Aorta (tissue), 5 donors: ENCODE results near the gene TNS1. TPM values are rescaled to one million over a fixed set of nuclear protein-coding genes. Genes with fewer than 3 reads are reported as not detected.
A peak's percentile ranks its signal among the peaks of the same experiment; 100 is the strongest.
"Not testable (repeated sequence)": the region's sequence is repeated elsewhere in the genome, so short reads cannot be mapped to it uniquely, and the experiment has no call there.

Experiments used
- ATAC-seq: fragments of 200-7000 bp; cut with Tn5 transposase; one replicate; pipeline ENCODE4 v1.9.1; 2022; ENCODE audit warnings: moderate library complexity; ENCODE audit not compliant: low FRiP score
- DNase-seq, 2 donors: peaks; one replicate each; pipeline ENCODE4 v3.0.0-alpha.2; 2020
- H3K27ac ChIP-seq, 2 donors: one replicate each; pipeline ENCODE4 v1.5.1; 2013; ENCODE audit warnings: low read length in 2 of 2, mild to moderate bottlenecking in 2 of 2, moderate library complexity in 2 of 2, control low read depth in 1 of 2, inconsistent platforms in 1 of 2, low read depth in 1 of 2
- H3K27me3 ChIP-seq, 2 donors: one replicate each; pipeline ENCODE4 v1.6.1; 2013; ENCODE audit warnings: control low read depth in 1 of 2, low read length in 1 of 2, mild to moderate bottlenecking in 1 of 2, moderate library complexity in 1 of 2; ENCODE audit not compliant: insufficient read depth in 2 of 2, control insufficient read depth in 1 of 2
- H3K36me3 ChIP-seq, 2 donors: one replicate each; pipeline ENCODE4 v1.6.1; 2013; ENCODE audit warnings: control low read depth in 1 of 2, low read length in 1 of 2, mild to moderate bottlenecking in 1 of 2; ENCODE audit not compliant: insufficient read depth in 2 of 2, control insufficient read depth in 1 of 2
- H3K4me1 ChIP-seq, 2 donors: one replicate each; pipeline ENCODE4 v1.6.1; 2013; ENCODE audit warnings: low read length in 2 of 2, control low read depth in 1 of 2, mild to moderate bottlenecking in 1 of 2, moderate library complexity in 1 of 2; ENCODE audit not compliant: insufficient read depth in 2 of 2, control insufficient read depth in 1 of 2
- H3K4me3 ChIP-seq, 2 donors: one replicate each; pipeline ENCODE4 v1.5.1; 2013; ENCODE audit warnings: low read length in 2 of 2, control low read depth in 1 of 2, mild to moderate bottlenecking in 1 of 2
- H3K9me3 ChIP-seq: one replicate; pipeline ENCODE4 v1.6.1; 2013; ENCODE audit warnings: mild to moderate bottlenecking, low read length; ENCODE audit not compliant: control insufficient read depth
- WGBS, 2 donors: extraction: QIAGEN DNeasy Blood & Tissue Kit; methylation state at CpG; one replicate each; pipeline ENCODE4 v1.1.7; 2013; 5-methylcytosine and 5-hydroxymethylcytosine counted together
- intact Hi-C, 2 donors: fragments of 100-400 bp; cut with DNase I; formaldehyde crosslinking; loops; one replicate each; pipeline versions ENCODE4 v1.14.2 to v1.15.0; 2022
- polyA plus RNA-seq, 2 donors: library from polyadenylated mRNA; stranded (reverse); fragments of 200-250 nt; gene quantifications; one replicate each; pipeline ENCODE4 v1.2.3, GENCODE V29; 2013
- total RNA-seq, 2 donors: library from RNA; stranded (reverse); fragmentation: NEBNext Ultra II Directional; extraction: Animal tissue kit (Norgen Biotek cat#: 25700); gene quantifications; one replicate each; pipeline ENCODE4 v1.2.1, GENCODE V29; 2021
- donor health status: healthy with polysubstance abuse.
- donor health status: Bipolar disorder and iron deficiency.
- donor health status: DM: no; HTN: no; CAD: no.
- donor health status: DM: no; HTN: no; CAD: no.
- donor health status: DM: yes; HTN: yes; CAD: no.

TNS1 gene
- total and polyA plus RNA-seq, 4 donors = 303 to 1,949 (median 930) TPM

DNA sequence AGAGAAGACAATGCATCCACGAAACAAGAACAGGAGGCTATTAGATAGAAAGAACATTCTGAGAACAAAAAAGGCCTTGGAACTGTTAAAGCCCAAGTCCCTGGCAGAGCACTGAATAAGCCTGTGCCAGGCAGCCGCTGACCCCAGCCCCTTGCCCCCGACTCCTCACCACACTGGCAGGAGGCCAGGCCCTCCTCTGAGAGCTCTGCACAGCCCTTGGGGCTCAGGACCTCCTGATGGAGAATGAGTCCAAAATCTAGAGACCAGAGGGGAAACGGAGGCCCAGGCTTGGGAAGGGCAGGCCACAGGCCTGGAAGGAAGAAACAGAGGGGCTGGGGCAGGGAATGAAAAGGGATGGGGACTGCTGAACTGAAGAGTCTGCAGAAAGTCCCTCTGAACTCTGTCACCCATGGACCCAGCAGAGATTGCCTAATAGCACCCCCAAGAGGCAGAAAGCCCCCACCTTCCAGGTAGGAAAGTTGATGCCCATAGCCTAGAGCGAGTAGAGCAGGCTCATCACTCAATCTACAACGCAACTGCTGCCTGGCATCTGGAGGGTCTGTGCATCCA lies 18.3 kb upstream of the TNS1 start:
- peaks cover 0 to 3% of the 10 kb centered on the region in 2 donors for H3K4me1 ChIP-seq
- H3K36me3 ChIP-seq = no peaks in the 10 kb centered on the region
- H3K27ac ChIP-seq = peak overlapping the region in 1 of 2 donors; percentile 43
- intact Hi-C loops = no loop called here
- no peak overlapping the region for H3K4me3 ChIP-seq
- no peaks in the 10 kb centered on the region for H3K9me3 ChIP-seq
- DNase-seq (peak; percentile 41 to 69), ATAC-seq (no peak)
- 61% methylated on average over 6 of the region's 6 CpGs for WGBS, 2 donors
- H3K27me3 ChIP-seq = no peaks in the 10 kb centered on the region

DNA sequence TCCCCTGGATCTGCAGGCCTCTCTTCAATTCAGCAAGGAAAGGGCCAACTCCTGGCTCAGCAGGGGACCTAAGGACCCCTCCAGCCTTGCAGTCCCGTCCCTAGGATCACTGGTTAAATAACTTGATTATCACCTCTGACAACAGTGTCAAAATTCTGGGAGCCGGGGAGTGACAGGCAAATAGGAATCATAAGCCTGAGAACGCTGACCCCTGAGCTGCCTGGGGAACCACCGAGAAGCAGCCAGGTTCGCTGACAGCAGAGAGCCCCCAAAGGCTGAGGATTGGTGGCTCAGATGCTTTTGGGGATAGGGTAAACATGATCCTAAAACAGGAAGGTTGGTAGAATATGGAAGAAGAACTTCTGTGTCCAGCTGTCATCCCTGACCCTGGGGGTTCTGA lies 17.5 kb upstream of the TNS1 start:
- ATAC-seq (no peak), DNase-seq (peak; percentile 8 to 37)
- H3K9me3 ChIP-seq = no peaks in the 10 kb centered on the region
- H3K27me3 ChIP-seq = no peaks in the 10 kb centered on the region
- 94 to 95% methylated on average over 5 of the region's 5 CpGs for WGBS, 2 donors
- H3K36me3 ChIP-seq = no peaks in the 10 kb centered on the region
- H3K27ac ChIP-seq = no peak overlapping the region
- intact Hi-C loops = no loop called here
- peaks cover 0 to 3% of the 10 kb centered on the region in 2 donors for H3K4me1 ChIP-seq
- H3K4me3 ChIP-seq = no peak overlapping the region

DNA sequence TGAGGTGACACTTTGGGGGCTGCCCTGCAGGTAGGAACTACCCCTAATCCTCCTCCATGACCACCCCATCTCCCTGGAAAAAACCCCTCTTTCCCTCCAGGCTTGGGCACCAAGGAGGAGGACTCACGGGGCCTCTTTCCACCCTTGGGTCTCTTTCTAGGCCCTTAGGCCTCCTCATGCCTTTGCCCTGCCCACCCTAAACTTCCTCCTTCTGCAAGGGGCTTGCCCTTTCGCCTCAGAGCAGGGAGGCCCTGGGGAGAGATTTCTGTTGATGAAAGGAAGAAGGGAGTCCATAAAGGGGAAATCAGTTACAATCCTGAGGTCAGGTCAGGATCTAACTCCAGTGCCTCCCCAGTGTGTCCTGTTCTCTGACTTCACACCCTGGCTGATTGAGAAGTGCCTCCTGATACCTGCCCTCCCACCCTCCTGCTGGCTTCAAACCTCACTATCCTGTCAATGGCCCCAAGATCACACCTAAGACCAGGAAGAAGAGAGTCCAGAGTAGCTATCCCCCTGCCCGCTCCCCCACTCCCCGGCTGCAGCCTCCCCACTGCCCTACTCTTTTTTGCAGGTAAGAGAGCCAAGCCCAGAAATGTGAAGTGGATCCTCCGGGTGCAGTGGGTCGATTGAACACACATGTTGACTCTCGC lies 16.7 kb upstream of the TNS1 start:
- no peak overlapping the region for H3K4me3 ChIP-seq
- peaks cover 0 to 3% of the 10 kb centered on the region in 2 donors for H3K4me1 ChIP-seq
- WGBS, 2 donors = 87 to 88% methylated on average over 7 of the region's 7 CpGs
- no peaks in the 10 kb centered on the region for H3K9me3 ChIP-seq
- intact Hi-C loops = no loop called here
- no peaks in the 10 kb centered on the region for H3K36me3 ChIP-seq
- ATAC-seq = no peak
- H3K27ac ChIP-seq = no peak overlapping the region
- peak; percentile 33 to 49 for DNase-seq
- no peaks in the 10 kb centered on the region for H3K27me3 ChIP-seq

DNA sequence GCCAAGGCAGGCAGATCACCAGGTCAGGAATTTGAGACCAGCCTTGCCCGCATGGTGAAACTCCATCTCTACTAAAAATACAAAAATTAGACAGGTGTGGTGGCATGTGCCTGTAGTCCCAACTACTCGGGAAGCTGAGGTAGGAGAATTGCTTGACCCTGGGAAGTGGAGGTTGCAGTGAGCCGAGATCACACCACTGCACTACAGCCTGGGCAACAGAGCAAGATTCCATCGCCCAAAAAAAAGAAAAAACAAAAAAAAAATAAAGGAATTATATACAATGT lies 16.0 kb upstream of the TNS1 start:
- H3K36me3 ChIP-seq, H3K9me3 ChIP-seq, ATAC-seq, intact Hi-C loops, H3K4me1 ChIP-seq, H3K4me3 ChIP-seq, H3K27me3 ChIP-seq, H3K27ac ChIP-seq: not testable (repeated sequence)
- peak in 1 of 2 donors; percentile 3 for DNase-seq
- WGBS, 2 donors = 70 to 75% methylated on average over 4 of the region's 4 CpGs

DNA sequence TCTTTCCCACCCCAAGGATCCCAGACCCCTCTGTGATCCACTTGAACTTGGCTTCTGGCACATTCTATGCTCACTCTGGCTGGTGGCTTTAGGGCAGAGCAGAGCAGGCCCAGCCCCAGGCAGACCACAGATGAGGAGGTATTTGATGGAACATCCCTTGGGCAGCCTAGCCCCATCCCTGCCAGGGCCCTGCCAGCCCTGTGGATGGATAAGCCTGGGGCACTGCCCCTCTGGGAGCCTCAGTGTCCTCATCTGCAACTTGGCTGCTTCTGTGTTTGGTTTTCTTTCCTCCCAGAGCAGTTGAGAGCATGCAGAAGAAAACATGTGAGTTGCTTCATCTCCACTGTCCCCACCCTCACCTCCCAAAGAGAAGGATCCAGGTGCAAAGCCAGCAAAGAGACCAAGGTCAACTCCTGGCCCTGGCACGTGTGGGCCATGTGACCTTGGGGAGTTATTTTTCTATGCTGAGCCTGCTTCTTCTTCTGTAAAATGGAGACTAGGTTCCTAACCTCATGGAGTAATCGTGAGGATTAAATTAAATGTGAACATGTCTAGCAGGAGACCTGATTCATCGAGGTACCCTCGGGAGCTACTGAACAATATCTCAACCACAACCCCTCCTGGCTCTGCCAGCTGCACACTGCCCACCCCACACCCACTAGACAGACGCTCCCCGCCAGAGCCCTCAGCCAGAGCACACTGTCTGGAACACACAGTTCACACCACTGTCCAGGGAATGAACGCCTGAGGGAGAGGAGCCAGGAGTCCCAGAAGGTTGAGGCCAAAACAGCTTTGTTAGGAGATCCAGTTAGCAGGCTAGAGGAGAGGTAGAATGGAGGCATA lies 14.6 kb upstream of the TNS1 start:
- Histone ChIP-seq H3K27me3 (no peaks in the 10 kb centered on the region), H3K9me3 (no peaks in the 10 kb centered on the region), H3K36me3 (no peaks in the 10 kb centered on the region), H3K4me3 (no peak overlapping the region), H3K4me1 (peaks cover 0 to 3% of the 10 kb centered on the region in 2 donors), H3K27ac (peak overlapping the region in 1 of 2 donors; percentile 70)
- WGBS, 2 donors = 3 to 9% methylated on average over 7 of the region's 7 CpGs
- intact Hi-C loops = no loop called here
- ATAC-seq (peak; percentile 55), DNase-seq (peak; percentile 69 to 80)

DNA sequence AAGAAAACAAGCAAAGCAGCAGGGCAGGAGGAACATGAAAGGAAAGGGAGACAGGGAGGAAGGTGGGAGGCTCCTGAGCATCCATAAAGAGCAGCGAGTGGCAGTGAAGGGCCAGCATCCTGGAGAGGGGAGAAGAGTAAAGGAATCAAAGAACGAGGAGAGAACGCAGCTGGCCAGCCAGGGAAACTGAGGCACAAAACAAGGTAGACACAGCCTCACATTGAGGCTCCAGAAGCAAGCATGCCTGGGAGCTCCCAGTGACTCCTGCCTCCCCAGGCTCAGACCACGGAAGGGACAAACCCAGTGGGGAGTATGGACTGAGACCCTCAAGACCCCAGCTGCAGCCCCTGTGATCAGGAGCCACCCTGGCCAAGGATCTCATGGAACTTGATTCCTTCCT lies 14.0 kb upstream of the TNS1 start:
- WGBS, 2 donors = 86 to 89% methylated on average over 4 of the region's 4 CpGs
- no peaks in the 10 kb centered on the region for H3K9me3 ChIP-seq
- peaks cover 0 to 3% of the 10 kb centered on the region in 2 donors for H3K4me1 ChIP-seq
- no peak overlapping the region for H3K4me3 ChIP-seq
- no peaks in the 10 kb centered on the region for H3K36me3 ChIP-seq
- no peaks in the 10 kb centered on the region for H3K27me3 ChIP-seq
- intact Hi-C loops = no loop called here
- DNase-seq (peak; percentile 26 to 35), ATAC-seq (no peak)
- H3K27ac ChIP-seq = no peak overlapping the region

DNA sequence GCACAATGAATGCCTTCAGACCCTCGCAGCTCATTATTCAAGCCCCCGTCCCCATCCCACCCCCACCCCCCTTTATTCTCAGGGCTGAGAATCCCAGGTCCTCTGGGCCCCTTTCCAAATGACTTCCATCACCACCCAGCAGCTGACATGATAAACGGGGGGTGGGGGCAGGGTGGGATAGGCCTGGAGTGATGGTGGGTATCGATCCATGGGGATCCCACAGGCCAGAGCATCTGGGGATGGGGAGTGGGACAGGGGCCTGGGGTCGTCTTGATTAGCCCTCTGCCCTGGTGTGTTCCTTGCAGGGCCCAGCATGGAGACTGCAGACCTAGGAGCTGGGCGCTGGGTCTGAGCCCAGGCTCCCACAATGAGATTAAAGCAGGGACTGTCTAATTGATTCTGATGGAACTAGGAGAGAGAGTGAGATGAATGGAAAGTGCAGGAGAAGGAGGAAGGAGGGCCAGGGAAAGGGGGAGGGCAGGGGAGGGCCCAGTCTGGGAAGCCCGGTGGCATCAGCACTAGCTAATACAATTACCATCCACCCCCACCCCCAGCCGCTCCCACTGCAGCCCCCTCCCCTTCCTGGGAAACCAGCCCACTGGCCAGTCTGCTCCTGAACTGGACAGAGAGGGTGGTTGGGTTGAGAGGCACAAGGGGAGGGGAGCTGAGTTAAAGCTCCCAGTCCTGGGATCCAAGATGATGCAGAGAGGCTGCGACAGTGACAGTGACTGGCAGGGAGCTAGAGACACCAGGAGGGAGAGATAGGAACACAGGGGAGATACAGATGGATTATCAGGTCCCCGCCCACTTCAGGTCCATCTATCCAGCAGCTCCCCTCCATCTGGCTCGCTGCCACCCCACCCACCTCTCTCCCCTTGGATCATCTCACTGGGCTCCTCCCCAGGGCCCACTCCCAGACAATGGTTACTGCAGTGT lies 13.1 kb upstream of the TNS1 start:
- Histone ChIP-seq H3K4me1 (peaks cover 0 to 2% of the 10 kb centered on the region in 2 donors), H3K9me3 (no peaks in the 10 kb centered on the region), H3K27me3 (no peaks in the 10 kb centered on the region), H3K4me3 (no peak overlapping the region), H3K27ac (no peak overlapping the region), H3K36me3 (no peaks in the 10 kb centered on the region)
- 51 to 52% methylated on average over 11 of the region's 11 CpGs for WGBS, 2 donors
- DNase-seq (peak in 1 of 2 donors; percentile 27), ATAC-seq (no peak)
- intact Hi-C loops = no loop called here
